ENCODE results near the gene NEU1. TPM values are rescaled to one million over a fixed set of nuclear protein-coding genes. Genes with fewer than 3 reads are reported as not detected.

NEU1 gene
- total RNA-seq, 2 donors from 2014 or later, result 29.3 to 30.6 TPM

GRCh38 chr6:31899215-31899614 lies 36.6 kb upstream of the NEU1 start:
- DNase-seq (no peak), ATAC-seq (no peak)
- no peak overlapping the region for H3K27ac ChIP-seq
- peaks cover 42% of the 10 kb centered on the region for H3K4me1 ChIP-seq
- no peaks in the 10 kb centered on the region for H3K27me3 ChIP-seq
- H3K4me3 ChIP-seq, result no peak overlapping the region
- H3K9me3 ChIP-seq, result no peaks in the 10 kb centered on the region
- WGBS, 2 donors, result 49 to 63% methylated on average over 5 of the region's 5 CpGs
- no peak for TF ChIP-seq POLR2A (IDR thresholded peaks at IDR 0.05)
- TF ChIP-seq CTCF (IDR thresholded peaks at IDR 0.05), result no peak
- H3K36me3 ChIP-seq (replicated peaks in 1 of 2; ENCODE audit: insufficient read depth in 1 of 2, low read depth in 2 of 2), result no peaks in the 10 kb centered on the region
- intact Hi-C loops (cut with DNase I), result no loop called here

GRCh38 chr6:31898383-31899011 lies 35.9 kb upstream of the NEU1 start:
- peak overlapping the region; percentile 71 to 87 (median 83) for H3K27ac ChIP-seq
- intact Hi-C loops (cut with DNase I), result no loop called here
- H3K4me3 ChIP-seq, result peak overlapping the region; percentile 81 to 89
- no peaks in the 10 kb centered on the region for H3K27me3 ChIP-seq
- TF ChIP-seq POLR2A (IDR thresholded peaks at IDR 0.05) (no peak), CTCF (IDR thresholded peaks at IDR 0.05) (peak in 3 of 7 experiments; percentile 11 to 27 (median 21))
- 17 to 18% methylated on average over 8 of the region's 8 CpGs for WGBS, 2 donors
- DNase-seq (peak; percentile 38 to 63 (median 52)), ATAC-seq (peak; percentile 46)
- peaks cover 42% of the 10 kb centered on the region for H3K4me1 ChIP-seq
- no peaks in the 10 kb centered on the region for H3K36me3 ChIP-seq (replicated peaks in 1 of 2; ENCODE audit: insufficient read depth in 1 of 2, low read depth in 2 of 2)
- no peaks in the 10 kb centered on the region for H3K9me3 ChIP-seq

GRCh38 chr6:31897612-31898382 lies 35.2 kb upstream of the NEU1 start, which contains the start of gene EHMT2:
Gene EHMT2, minus strand, starts transcription at chr6:31897698. Its CDS starts 21 bp downstream, at chr6:31897677.
- ATAC-seq, result peak; percentile 70
- DNase-seq, result peak; percentile 80 to 85 (median 84)
- 0% methylated on average over 24 to 26 of the region's 49 CpGs for WGBS, 2 donors
- Histone ChIP-seq H3K36me3 (replicated peaks in 1 of 2; ENCODE audit: insufficient read depth in 1 of 2, low read depth in 2 of 2) (no peaks in the 10 kb centered on the region), H3K4me1 (peaks cover 37% of the 10 kb centered on the region), H3K27ac (peak within 1 kb of the TSS; percentile 71 to 87 (median 83)), H3K9me3 (no peaks in the 10 kb centered on the region), H3K27me3 (no peaks in the 10 kb centered on the region), H3K4me3 (peak within 1 kb of the TSS; percentile 81 to 89)
- TF ChIP-seq CTCF (IDR thresholded peaks at IDR 0.05) (peak in 2 of 7 experiments; percentile 42 to 62), POLR2A (IDR thresholded peaks at IDR 0.05) (peak in 2 of 3 donors; percentile 57 to 58)
- intact Hi-C loops (cut with DNase I), result no loop called here

- DNase-seq (no peak), ATAC-seq (no peak)
- no peaks in the 10 kb centered on the region for H3K9me3 ChIP-seq
- H3K4me1 ChIP-seq, result peaks cover 33% of the 10 kb centered on the region
- no peaks in the 10 kb centered on the region for H3K27me3 ChIP-seq
- TF ChIP-seq POLR2A (IDR thresholded peaks at IDR 0.05) (no peak), CTCF (IDR thresholded peaks at IDR 0.05) (no peak)
- peak overlapping the region in 3 of 4 donors; percentile 80 to 87 (median 86) for H3K27ac ChIP-seq
- 1 to 4% methylated on average over 6 to 14 of the region's 62 CpGs for WGBS, 2 donors
- H3K36me3 ChIP-seq (replicated peaks in 1 of 2; ENCODE audit: insufficient read depth in 1 of 2, low read depth in 2 of 2), result peaks cover 0 to 2% of the 10 kb centered on the region in 2 donors
- peak overlapping the region; percentile 81 to 89 for H3K4me3 ChIP-seq
- intact Hi-C loops (cut with DNase I), result no loop called here
Measured at GRCh38 chr6:31896856-31897611, 34.4 kb upstream of the NEU1 start.
